Forelimb muscle (tissue), 1 donor: ENCODE measurements around the gene GATAD2A. TPM values are rescaled to one million over a fixed set of nuclear protein-coding genes. Genes with fewer than 3 reads are reported as not detected.

Experiments
- DNase-seq: peaks from one replicate; pipeline ENCODE4 v3.0.0-alpha.2; 2013; ENCODE audit warnings: low read depth
- polyA plus RNA-seq: library from polyadenylated mRNA; unstranded; fragments of 120-200 nt; gene quantifications from one replicate; pipeline ENCODE4 v1.2.1, GENCODE V29; 2013; ENCODE audit not compliant: insufficient read length

Gene GATAD2A
- polyA plus RNA-seq, 1 donor: 45.7 TPM

DNA sequence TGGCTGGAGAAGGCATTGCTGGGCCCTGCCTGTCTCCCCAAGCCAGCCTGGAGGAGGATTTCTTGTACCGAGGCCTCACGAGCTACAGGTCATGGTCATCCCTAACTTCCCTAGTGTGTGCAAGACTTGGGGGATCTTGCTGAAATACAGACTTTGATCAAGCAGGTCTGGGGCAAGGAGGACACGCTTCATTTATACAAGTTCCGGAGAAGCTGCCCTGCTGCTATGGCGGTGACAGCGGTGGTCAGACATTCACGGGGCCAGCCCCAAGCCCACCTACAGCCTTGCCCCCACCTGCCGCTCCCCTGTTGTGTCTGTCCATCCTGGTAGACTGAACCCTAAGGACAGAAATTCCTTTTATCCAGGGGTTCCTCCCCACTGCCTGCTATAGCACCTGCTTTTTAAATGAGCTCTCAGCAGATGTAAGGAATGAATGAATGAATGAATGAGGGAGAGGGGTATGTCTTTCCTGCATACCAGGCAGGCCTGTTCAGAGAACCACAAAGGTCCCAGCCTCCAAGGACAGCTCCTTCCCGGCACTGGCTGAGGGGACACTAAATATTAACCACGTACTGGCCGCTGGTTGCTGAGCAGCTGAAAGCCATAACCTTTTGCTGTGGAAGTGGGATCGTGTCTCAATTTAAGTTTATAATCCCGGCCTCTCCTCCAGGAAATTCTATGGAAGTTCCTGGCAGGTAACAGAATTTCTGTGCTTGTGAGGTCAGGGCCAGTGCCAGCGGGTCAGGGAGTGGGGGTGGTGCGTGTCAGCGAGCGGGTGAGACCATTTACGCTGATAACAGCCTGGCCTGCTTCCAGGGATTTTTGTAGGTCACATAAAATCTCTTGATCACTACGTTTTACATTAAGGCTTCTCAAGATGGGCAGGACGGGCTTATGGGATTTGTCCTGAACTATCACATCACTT lies 82.7 kb downstream of the GATAD2A start:
- no peak for DNase-seq

DNA sequence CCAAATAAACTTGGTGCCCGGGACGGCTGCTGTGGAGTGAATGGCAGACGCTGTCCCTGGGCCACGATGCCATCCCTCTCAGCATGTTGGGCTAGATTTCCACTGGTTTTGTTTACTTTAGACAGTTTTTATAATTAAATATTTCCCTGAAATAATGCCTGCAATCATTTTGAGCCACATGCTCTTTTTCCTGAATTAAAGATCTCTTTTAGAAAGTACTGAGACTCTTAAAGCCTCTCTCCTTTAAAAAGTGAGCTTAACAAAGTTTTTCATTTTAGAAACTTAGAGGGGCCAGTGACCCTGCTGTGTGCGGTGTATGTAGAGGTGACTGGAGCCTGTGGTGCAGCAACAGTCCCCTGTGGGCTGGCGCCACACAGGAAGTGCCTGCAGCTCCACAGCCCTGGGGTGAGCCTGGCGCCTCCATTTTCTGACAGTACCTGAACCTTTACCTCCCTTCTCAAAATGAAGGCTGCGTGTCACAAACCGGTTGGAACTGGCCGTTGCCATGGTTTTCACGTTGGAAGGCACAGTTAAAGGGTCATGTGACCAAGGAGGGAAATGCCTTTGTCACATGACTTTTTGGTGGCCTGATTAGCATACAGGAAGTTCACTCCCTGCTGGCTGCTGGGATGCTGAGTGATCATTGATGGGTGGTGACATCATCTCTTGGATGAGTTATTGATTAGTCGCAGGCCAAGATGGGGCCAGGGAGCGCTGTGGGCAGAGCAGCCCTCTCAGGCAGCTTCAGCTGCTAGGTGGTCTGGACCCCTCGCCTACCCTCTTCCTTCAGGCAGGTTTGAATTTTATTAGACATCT lies 83.6 kb downstream of the GATAD2A start:
- DNase-seq: peak; percentile 78

DNA sequence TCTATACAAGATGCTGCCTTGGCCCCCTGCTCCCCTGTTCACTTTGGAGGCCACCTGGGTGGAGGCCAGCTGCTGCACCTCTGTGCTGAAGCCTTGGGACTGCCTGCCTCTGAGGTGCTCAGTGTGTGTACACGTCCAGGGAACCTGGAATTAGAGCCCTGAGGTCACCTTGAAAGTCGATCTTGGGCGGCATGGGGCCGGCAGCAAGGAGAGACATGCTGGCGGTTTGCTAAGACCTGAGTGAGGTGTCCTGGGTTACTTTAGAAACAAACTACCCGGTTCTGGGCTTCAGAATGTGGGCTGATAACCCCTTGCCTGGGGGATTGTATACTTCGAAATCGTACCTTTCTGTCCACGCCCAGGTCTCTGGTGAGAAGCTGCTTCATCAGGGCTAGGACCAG lies 84.3 kb downstream of the GATAD2A start:
- no peak for DNase-seq

DNA sequence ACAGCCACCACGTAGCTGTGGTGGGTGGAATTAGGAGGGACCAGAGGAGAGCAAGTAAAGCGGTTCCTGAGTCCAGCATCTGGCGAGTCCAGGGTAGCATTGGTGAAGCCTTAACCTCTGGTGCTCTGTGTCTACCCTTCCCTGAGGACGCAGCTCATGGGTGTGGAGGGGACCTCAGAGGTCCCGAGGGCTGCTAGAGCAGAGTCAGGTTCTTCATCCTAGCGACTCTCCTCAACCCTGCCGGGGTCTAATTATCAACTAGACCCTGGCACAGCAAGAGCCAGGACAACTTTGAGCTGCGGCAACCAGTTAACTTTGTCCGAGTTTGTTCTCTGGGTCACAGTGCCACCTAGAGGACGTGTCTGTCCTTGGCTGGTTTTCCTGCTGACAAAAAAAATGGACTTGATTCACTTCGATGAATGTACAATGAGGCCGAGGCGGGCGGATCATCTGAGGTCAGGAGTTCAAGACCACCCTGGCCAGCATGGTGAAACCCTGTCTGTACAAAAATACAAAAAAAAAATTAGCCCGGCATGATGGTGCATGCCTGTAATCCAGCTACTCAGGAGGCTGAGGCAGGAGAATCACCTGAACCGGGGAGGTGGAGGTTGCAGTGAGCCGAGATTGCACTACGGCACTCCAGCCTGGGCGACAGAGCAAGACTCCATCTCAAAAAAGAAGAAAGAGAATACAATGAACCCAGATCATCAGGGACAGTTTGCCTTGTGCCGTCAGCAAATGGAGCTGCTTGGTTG lies 84.9 kb downstream of the GATAD2A start:
- peak; percentile 84 for DNase-seq

DNA sequence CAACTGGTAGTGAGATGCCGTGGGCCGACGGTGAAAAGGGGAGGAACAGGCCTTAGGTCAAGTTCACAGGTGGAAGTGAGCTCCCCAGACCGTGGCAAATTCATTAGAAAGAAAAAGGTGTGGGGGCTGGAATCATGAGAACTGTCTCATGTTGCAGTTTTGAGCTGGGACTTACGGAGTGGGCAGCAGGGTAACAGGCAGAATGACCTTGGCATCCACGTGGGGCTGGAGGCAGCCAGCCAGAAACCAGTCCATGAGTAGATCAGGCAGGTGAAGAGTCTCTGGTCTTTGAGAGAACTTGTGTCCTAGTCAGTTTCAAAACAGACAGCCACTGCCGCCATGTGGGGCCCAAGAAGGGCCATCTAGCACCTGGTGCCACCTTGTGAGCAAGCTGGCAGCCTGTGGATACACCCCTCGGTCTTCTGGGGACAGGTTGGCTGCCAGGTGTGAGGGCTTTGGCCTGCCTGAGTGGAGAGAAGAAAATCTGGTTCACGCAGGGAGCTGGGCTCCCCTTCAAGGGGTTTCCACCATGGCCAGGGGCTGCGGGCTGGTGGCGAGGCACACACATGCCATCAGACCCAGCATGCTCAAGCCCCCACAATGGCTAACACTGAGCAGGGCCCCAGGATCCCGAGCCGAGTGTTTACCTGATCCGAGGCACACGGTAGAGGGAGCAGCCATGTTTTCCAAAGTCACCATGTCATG lies 86.0 kb downstream of the GATAD2A start:
- no peak for DNase-seq

DNA sequence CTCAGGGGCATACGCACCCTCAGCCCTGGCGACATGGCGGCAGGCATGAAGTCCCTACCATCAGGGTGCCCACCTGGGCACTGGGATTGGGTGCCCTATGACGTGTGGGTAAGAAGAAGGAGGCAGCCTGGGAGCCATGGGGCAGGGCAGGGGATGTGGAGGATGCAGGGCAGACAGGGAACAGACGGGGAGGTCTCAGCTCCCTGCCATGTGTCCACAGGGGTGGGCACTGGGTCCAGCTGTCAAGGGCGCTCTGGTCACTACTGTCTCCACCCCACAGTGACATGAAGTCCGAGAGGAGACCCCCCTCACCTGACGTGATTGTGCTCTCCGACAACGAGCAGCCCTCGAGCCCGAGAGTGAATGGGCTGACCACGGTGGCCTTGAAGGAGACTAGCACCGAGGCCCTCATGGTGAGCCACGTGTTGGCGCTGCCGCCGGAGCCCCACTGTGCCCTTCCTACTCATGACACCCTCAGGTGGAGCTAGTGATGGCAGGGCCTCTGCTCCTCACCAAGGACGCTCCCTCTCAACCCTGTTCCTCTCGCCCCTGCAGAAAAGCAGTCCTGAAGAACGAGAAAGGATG lies 86.6 kb downstream of the GATAD2A start:
- DNase-seq: no peak

DNA sequence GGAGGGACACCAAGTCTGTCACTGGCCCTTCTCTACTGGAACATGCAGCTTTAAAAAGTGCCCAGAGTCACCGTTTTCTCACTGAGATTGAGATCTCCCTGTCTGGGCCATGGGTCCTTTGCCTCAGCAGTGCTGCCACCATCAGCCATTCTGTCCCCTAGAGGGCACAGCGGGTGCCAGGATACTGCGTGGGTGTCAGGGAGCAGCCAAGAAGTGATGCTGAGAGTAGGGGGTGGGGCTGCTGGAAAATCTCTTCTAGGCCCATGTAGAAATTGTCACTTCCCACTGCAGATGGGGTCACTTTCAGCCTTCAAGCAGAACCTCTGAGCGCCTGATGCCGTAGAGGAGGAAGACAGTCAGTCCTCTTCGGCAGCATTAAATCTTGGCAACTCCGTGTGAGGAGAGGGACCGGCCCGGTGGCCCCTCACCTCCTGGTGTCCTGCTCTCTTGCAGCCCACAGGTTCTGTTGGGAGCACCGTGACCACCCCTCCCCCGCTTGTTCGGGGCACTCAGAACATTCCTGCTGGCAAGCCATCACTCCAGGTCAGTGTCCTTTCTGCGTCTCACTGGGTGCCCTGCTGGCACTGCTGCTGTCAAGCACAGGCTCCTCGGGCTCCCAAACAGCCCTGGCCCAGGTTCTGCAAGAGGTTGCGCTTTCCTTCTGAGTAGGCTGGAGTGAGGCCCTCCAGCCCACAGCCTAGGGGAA lies 88.5 kb downstream of the GATAD2A start:
- no peak for DNase-seq

DNA sequence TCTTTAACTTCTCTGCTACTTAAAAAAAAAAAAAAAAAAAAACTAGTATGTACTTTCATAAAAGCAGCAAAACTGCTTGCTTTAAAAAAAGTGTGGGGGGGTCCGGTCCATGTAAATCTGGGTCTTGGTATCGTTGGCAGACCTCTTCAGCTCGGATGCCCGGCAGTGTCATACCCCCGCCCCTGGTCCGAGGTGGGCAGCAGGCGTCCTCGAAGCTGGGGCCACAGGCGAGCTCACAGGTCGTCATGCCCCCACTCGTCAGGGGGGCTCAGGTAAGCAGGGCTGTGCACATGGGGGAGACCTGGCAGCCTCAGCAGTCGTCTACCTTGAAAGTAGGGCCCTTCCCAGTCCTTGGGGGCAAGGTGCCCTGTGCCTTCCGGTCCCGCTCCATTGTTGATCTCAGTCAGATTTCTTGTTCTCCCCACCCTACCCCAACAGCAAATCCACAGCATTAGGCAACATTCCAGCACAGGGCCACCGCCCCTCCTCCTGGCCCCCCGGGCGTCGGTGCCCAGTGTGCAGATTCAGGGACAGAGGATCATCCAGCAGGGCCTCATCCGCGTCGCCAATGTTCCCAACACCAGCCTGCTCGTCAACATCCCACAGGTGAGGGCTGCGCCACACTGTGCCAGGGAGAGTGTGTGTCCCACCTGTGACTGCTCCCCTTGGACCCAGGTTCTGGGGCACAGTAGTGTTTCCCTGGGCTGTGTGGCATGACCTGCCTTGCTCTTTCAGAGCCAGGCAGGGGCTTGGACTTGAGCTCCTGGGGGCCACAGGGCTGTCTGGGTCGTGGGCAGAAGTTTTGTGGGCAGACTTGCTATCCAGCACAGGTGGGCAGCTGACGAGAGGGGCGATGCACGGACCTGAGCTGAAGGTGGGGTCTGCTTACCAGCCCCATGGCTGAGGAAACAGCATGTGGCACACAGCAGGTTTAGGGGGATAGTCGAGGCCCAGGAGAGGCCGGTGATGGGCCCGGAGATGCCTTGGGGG lies 90.4 kb downstream of the GATAD2A start:
- DNase-seq: no peak

DNA sequence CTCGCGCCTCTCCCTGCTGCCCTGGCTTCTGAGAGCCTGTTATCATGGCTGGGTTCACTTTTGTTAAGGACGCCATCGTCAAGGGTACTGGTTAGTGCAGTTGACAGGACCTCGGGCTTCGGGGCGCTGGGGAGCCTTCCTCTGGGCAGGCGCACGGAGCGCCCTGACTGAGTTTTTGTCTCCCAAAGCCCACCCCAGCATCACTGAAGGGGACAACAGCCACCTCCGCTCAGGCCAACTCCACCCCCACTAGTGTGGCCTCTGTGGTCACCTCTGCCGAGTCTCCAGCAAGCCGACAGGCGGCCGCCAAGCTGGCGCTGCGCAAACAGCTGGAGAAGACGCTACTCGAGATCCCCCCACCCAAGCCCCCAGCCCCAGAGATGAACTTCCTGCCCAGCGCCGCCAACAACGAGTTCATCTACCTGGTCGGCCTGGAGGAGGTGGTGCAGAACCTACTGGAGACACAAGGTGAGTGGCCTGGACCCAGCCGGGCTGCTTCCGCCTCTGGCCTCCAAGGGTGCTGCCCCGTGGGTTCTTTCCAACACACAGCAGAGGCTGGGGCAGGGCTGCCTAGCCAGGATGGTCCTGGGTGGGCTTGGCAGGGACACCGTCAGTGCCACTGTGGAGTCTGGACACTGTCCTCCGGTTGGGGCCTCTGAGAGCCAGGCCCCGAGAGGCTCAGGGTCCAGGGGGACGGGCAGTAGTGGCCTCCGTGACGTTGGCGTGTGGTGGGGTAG lies 92.9 kb downstream of the GATAD2A start:
- no peak for DNase-seq

DNA sequence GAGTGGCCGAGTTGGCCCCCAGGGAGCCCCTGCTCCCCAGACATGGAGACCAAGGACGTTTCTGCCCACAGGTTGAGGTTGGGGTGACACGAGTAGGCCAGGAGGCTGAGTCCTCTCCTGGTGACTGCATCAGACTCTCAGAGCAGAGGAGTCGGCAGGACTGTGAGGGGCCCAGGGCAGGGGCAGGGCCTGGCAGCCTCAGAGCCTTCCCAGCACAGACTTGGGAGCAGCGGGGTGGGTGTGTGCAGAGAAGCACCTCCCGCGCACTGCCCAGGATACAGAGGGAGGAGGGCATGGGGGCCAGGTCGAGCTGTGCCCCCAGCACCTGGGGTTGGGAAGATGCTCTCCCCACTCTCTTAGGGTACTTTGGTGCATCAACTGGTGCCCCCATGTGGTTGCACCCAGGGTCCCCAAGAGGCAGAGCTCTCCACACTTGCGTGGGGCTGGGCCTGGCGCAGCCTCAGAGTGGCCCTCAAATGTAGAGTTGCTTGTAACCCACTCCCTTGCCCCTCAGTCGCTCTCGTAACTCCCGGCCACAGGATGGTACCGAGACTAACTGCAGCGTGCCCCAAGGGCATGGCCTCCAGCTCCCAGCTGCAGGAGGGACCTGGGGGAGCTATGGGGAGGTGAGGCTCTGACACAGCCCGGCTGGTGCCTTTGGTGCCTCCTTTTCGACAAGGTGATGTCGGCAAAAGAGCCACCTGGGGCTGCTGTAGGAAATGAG lies 94.0 kb downstream of the GATAD2A start:
- no peak for DNase-seq

DNA sequence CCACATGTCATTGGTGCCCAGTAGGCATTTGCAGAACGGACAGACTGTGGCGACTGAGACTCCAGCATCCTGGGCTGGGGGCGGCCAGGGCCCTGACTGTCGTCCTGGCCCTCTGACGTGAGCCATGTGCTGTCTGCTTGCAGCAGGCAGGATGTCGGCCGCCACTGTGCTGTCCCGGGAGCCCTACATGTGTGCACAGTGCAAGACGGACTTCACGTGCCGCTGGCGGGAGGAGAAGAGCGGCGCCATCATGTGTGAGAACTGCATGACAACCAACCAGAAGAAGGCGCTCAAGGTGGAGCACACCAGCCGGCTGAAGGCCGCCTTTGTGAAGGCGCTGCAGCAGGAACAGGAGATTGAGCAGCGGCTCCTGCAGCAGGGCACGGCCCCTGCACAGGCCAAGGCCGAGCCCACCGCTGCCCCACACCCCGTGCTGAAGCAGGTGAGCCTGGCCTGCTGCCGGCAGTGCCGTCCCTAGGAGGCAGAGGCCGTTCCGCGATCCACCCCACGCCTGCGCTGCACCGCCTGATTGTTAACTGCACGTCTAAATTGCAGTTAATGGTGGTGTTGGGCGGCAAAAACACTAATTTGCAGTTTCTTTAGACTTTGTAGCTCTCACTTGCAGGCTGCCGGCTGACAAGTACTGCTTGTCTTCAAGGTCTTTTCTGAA lies 95.6 kb downstream of the GATAD2A start:
- DNase-seq: no peak

DNA sequence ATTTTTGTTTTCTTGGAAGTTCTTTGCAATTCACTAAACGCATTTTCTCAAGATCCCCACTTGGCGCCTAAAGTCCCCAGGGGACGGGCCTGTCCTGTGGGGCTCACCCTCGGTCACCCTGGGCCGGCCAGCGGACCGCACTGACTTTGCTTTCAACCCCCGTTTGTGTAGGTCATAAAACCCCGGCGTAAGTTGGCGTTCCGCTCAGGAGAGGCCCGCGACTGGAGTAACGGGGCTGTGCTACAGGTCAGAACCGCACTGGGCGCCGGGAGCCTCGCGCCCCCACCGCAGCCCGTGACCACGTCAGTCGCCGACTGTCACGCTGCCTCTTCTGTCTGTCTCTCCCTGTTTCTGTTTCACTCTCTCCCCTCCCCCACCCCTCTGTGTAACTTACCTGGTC lies 96.3 kb downstream of the GATAD2A start:
- no peak for DNase-seq

DNA sequence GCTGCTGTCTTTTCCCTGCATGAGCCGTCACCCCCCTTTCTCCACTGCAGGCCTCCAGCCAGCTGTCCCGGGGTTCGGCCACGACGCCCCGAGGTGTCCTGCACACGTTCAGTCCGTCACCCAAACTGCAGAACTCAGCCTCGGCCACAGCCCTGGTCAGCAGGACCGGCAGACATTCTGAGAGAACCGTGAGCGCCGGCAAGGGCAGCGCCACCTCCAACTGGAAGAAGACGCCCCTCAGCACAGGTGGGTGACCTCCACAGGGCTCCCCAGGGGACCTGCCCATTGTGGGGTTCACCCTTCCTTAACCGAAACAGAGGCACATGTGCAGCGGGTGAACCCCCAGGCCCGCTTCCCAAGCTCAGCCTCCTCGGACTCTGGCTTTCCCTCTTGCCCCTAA lies 96.8 kb downstream of the GATAD2A start:
- no peak for DNase-seq

DNA sequence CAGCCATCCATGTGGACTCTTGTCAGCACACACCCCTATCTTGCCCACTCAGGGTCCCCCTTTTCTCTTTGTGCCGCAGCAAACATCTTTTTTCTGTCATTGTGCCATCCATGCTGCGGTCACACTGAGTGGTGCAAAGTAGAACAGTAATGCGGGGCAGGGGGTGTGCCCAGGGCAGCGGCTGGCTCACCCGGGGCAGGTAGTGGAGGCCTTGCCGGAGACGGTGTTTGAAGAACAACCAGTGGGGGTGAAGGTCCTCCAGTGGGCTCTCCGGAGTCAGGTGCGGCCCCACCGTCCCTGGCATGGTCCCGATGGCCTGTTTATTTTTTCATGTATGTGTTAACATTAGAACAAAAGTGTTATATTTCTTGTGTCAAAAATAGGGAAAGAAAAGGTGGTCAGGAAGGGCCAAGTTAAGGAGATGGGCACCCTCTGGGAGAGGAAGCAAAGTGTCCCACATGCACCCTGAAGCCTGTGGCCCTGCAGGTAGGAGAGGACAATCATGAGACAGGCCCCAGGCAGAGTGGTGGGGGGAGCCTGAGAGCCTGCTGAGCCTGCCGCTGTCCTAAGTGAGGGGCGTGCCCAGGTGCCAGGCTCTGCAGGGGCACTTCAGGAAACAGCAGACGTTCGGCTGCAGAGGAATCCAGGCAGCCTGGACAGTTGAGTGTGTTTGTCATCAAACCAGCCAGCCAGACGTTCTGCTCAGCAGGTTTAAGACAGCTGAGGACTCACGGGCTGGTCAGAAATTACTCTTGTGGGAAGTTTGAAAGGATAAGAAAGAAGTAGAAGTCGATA lies 97.5 kb downstream of the GATAD2A start:
- no peak for DNase-seq

DNA sequence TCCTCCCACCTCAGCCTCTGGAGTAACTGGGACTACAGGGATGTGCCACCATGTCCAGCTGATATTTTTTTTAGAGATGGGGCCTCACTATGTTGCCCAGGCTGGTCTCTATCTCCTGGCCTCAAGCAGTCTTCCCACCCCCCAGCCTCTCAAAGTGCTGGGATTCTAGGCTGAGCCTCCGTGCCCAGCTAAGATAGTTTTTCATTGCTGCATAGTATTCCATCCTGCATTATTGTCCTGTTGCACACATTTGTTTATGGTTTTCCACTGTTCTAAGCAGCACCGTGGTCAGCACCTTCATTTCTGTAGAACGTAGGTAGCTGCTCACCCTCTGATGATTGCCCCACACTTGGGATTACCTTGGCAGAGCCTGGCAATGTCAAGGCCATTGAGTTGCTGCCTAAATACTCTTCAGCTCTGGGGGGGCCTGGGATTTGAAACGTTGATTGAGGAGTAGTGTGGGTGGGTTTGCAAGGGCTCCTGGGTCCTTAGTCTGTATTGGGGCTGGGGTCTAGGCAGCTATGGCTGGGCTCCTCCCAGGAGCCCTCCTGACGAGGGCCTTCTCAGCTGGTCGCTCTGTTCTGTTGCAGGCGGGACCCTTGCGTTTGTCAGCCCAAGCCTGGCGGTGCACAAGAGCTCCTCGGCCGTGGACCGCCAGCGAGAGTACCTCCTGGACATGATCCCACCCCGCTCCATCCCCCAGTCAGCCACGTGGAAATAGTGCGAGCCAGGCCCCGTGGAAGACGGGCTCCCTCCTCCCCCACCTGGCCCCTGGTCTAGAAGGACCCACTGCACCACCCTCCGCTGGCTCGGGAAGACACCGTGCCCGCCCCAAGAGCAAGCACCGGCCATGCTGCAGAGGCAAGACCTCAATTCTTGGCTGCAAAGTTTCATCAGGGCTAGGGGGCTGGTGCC lies 99.5 kb downstream of the GATAD2A start:
- DNase-seq: no peak
